GM19438 (cell line): Measurements from ENCODE around the gene PDE4D.
"Not testable (repeated sequence)": the region's sequence is repeated elsewhere in the genome, so short reads cannot be mapped to it uniquely, and the experiment has no call there.

Experiments
- ATAC-seq: cut with Tn5 transposase; IDR thresholded peaks from one replicate; pipeline ENCODE4 v1.9.1; 2021; ENCODE audit warnings: low read depth; ENCODE audit not compliant: unreplicated experiment

PDE4D gene

DNA sequence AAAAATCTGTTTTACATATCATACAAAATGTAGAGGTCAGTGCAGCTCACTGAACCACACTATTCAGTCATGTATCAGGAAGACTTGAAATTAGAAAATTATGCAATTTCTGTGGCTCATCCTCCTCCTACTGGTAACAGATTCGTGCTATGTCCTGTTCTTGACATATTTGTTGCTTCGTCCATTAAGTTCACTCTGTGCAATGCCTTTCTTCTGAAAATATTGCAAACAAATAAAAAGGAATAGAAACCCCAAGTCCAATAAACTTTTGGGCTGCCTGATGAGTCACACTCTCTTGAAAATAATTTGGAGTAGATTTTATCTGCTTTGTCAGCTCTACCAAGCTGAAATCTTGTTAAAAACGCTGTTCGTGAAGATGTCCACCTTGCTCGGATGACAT lies 919.4 kb downstream of the PDE4D start:
- no peak for ATAC-seq

DNA sequence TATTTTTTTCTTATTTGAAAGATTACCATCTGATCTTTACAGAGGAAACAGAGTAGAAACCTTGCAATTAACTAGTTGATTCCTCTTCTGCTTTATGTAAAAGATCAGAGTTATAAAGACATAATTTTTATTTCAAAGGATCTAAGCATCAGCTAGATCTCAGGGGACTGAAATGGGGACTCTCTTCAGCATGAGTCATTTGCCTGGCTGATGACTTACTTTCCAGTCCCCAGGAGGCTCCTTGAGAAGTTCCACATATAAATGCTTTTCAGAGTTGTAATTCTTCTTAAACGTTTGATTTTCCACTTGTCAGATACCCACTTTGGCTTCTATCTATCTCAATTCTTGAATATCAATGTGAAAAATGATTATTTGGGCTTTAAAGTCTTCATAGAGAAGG lies 921.2 kb downstream of the PDE4D start:
- ATAC-seq, result no peak

DNA sequence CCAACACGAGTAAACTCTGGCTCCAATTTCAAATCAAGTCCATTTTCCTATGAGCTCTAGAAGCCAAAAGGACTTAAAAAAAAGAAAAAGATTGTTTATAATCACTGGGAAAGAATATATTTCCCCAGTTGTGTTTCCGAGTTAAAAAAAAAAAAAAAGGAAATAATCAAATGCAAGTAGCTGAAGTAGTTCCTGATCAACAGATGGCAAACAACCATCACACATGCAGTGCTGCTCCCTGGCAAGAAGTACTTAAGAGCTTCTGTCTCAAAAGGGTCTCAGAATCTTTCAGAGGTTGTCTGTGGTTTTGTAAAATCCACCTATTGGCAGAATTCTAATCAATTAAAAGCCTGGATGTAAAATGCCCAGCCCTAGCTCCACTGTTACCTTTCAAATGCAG lies 922.8 kb downstream of the PDE4D start:
- ATAC-seq, result no peak

DNA sequence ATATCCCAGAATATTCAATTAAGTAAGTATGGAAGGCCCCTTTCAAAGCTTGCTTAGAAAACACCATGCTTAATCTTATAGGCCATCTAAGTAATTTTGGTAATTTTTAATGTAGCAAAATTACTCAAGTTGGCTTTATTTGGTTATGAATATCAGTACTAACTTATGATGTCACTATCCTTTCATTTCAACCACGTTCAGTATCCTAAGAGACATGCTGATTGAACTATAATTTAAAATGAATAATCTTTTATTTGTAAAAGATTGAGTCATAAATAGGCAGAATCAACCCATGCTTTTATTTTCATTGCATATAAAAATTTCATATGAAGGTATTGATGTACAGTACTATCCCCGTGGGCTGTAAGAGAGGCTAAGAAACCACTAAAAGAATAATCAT lies 923.7 kb downstream of the PDE4D start:
- ATAC-seq, result no peak

DNA sequence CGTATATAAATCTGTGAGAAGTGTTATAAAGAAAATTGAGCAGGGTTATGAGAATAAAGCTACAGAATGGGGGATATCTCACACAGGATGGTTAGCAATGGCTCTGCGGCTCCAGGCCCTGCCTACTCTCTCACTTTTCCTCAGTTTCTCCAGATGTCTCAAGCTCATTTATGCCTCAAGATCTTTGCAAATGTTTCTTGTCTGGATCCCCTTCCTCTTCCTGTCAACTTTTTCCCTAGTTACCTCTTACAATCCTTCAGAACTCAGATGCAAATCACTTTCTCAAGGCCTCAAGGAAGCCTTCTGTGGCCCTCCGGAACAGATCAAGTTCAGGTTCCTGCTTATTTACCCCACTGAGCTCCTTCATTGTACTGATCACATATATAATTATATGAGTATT lies 924.3 kb downstream of the PDE4D start:
- ATAC-seq, result no peak

DNA sequence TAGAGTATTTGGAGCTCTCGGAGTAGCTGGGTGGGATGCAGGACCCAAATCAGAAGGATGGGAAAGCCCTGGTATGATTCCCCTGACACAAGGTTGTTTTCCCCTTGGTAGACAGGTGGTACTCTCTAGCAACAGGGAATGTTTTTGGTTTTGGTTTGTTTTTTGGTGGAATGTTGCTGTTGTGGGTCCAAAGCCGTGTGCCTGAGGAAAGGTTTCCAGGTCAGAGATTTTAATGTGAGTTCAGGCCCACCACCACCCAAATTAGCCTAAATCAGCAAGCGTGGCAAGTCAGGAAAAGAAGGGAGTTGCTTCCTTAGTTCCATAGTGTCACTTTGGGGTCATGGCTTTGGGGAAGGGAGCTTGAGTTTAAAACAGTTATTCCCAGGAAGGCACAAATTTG lies 925.2 kb downstream of the PDE4D start:
- no peak for ATAC-seq

DNA sequence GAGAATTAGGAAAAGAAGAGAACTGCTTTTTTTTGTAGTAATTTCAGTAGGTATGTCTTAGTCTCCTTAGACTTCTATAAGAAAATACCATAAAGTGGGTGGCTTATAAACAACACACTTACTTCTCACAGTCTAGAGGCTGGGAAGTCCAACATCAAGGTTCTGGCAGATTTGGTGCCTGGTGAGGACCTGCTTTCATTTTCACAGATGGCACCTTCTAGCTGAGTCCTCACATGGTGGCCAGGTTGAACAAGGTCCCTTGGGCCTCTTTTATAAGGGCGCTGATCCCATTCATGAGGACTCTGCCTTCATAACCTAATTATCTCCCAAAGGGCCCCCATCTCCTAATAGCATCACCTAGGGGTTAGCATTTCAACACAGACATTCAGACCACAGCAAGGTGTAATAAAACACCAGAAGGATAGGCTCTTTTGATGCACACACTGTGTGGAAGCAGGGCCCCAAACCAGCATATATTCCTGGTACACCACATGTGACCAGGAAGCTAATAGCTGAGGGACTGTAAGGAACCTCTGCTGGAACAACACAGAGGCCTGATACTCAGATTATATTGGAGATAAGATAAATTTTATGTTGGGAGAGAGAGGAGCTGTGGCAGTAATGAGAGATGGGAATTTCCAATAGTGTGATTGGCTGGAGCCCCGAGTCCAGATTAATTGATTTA lies 925.8 kb downstream of the PDE4D start:
- no peak for ATAC-seq

DNA sequence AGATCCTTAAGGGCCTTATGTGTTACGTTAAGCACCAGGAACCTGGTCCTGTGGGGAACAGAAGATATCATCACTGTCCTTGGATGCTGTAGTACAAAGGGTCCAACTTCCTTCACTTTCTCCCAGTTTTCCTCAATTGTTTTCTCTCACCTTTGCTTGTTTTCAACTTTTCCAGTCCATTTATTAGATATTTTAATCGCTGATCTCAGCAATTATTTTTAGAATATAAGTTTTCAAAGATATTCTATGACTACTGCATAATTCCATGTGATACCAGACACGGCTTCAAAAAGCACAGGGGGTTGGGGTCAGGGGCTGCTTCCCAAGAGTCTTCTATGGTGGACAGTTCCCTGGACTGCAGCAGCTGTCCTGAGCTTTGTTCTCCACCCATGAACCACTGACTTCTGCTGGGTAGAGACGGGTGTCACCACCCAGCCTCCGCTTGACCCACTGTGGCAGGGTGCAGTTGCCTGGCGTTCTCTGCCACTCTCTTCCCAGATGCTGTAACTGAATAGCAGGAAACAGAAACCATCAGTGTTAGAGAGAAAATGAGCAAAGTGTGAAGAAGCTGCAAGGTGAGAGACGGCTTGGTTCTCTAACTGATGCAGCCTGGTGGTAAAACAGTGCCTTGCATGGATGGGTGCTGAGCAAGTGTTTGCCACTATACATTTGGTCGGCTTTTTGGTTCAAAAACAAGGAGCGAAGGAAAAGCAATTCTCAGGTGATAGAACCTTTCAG lies 927.7 kb downstream of the PDE4D start:
- ATAC-seq, result no peak

DNA sequence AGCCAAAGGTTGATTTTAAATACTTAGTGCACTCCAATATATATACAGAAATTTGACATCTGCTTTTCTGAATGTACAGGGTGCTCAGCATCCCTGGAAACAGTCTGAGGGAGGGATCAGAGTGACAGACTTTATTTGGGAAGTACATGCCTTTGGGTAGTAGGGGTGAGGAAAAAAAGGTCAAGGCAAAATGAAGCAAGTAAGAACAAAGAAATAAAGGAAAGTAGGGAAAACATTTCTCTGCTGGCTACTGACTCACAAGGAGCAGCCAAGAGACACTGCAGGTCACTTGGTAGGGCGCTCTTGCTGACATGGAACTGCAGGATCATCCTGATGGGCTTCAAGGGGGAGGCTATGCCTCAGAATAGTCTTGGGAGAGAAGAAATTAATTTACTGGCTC lies 929.7 kb downstream of the PDE4D start:
- no peak for ATAC-seq

DNA sequence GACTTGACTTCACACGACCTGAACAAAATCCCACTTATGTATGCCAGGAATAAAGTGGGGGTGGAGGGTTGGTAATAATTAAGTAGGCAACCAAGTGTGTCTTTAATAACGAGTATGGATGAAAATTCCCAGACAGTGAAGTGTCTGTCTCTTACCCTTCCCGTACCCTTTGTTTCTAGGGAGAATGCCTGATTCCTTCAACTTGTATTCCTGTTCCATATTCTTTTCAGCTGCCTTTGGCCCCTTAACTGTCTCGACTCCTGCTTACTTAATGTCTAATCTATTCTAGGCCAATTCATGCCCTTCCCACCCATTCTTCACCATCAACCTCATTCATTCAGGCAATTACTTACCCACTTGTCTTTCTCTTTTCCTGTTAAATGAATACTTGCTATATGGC lies 930.2 kb downstream of the PDE4D start:
- no peak for ATAC-seq

DNA sequence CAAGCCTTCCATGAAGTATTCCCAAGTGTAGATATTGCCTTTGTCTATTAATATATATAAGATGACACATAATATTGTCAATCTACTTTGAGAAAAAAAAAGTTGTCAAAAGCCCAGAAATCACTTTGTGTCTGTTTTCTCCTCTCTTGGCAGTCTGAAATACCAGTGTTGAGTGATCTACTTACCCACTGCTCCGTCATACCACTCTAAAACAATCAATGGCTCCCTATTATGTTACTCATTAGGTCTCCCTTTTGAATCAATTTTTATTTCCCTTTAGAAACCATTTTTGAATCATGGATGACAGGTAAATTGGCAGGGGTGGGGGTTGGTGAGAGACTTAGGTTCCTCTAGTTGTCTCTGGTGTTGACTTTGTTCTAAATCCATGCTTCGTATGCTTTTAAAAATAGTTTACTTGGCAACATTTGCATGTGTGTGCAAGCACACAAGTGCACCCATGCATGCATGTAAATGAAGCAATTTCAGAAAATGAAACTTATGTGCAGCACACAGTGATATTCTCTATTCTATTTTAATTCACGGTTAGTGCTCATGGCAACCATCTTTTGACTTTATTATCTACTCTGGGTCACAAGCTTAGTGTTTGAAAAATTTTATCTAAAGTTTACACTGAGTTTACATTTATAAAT lies 931.8 kb downstream of the PDE4D start:
- ATAC-seq, result no peak

DNA sequence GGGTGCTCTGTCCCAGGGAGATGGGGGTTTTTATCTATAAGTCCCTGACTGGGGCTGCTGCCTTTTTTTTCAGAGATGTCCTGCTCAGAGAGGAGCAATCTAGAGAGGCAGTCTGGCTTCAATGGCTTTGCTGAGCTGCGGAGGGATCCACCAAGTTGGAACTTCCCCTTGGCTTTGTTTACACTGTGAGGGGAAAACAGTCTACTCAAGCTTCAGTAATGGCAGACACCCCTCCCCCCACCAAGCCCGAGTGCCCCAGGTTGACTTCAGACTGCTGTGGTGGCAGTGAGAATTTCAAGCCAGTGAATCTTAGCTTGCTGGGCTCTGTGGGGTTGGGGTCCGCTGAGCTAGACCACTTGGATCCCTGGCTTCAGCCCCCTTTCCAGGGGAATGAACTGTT lies 934.8 kb downstream of the PDE4D start:
- no peak for ATAC-seq

DNA sequence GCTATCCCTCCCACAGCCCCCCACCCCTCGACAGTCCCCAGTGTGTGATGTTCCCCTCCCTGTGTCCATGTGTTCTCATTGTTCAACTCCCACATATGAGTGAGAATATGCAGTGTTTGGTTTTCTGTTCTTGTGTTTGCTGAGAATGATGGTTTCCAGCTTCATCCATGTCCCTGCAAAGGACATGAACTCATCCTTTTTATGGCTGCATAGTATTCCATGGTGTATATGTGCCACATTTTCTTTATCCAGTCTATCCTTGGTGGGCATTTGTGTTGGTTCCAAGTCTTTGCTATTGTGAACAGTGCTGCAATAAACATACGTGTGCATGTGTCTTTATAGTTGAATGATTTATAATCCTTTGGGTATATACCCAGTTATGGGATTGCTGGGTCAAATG lies 940.3 kb downstream of the PDE4D start:
- not testable (repeated sequence) for ATAC-seq

DNA sequence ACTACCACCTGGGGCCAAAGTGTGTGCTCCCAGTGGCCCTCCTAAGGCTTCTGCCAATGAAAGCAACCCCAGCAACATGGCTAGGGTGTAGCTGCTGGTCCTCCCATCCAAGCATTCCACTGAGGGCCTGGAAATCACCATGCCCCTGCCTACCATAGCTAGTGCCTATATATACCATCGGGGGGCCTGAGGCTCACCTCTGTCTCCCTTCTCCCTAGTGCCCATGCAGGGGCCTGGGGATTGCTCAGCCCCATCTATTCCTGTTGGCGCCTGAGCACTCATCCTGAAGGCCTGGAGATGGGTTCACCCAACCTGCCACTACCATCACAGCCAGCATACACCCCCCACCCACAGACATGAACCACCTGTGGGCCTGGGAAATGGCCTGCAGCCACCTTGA lies 943.3 kb downstream of the PDE4D start:
- ATAC-seq, result no peak

DNA sequence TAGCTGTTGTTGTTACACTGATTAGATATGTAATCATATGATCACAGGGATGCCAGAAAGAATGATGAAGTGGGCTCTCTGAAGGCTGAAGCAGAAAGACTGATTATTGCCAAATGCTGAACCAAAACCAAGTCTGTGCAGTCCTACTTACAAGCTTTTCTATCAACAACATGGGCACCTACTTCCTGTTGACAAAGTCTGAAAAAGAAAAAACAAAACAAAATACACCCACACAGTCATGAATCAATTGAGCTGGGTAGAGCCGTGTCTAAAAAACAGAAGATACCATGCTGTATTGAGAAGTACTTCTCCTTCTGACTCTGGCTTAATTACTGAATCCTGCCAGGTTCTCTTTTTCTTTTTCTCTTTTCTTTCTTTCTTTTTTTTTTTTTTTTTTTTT lies 947.3 kb downstream of the PDE4D start:
- no peak for ATAC-seq

DNA sequence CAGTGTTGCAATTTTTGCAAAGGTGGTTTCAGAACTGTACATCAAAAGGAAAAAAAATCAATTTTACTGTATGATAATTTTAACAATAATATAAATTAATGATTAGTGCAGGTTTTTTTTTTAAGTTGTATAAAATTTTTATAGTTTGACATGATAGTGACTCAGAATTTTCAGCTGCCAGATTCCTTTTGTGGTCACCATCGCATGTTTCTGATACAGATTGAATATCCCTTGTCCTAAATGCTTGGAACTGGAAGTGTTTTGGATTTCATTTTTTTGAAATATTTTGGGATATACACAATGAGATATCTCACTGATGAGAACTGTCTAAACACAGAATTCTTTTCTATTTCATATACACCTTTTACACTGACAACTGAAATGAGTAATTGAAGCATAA lies 949.3 kb downstream of the PDE4D start:
- ATAC-seq, result no peak

DNA sequence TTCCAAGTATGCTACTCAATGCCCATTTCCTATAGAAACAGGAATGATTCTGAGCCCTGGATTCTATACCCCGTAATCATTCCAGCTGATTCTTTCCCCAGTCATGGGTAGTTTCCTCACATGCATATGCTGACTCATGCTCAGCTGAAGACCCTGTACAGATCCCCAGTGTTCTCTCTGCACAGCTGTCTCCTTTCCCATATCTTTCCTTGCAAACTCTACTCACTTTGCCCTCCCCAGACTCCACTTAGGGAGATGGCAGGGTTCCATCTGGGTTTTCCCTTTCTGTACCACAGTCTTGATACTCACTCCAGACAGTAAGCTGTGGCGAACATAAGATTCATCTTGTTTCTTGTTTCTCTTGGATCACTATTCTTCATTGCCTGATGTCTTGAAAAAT lies 953.1 kb downstream of the PDE4D start:
- no peak for ATAC-seq

DNA sequence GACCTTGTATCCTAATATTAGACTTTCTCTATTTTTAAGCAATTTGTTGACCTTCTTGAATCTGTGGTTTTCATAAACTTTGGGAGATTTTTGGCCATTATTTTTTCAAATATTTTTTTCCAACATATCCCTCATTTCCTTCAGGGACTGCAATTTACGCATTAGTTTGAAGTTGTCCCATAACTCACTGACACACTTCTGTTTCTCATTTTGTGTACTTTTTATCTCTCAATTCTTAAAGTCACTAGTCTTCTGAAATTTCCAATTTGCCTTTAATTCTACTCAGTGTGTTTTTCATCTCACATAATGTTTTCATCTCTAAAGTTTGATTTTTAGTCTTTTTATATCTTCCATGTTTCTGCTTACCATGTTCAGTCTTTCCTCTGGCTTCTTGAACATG lies 953.9 kb downstream of the PDE4D start:
- ATAC-seq, result no peak

DNA sequence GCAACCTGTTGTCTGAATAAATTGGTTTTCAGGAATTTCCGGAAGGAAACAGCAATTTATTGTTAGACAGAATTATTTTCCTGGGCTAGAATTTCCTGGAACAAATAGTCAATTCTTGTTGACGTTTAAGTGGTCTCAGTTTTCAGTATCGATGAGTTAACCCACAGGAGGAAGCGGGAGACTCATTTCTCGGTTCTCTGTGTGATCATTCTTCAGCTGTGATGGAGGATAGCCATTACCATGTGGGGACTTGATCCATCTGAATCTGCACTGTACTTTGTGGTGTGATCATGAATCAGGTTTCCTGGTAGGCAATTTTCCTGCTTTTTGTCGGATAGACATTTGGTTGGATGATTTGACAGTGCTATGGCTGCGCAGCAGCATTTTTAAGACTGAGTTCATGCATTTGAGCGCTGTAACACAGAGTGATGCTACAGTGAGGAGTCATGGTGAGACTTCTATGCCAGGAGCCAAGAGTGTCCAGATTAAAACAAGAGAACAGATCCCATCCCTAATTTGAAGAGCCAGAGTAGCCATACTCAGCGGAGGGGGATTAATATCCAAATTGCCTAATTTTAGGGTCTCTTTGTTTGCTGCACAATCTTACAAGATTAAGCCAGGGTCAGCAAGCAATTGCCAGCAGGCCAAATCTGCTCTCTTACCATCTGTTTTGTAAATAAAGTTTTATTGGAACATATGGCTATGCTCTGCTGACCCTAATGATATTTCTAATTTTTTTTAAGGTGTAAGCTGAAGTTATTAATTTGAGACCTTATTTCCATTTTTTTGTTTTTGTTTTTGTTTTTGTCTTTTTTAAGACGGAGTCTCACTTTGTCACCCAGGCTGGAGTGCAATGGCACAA lies 954.7 kb downstream of the PDE4D start:
- ATAC-seq, result no peak

DNA sequence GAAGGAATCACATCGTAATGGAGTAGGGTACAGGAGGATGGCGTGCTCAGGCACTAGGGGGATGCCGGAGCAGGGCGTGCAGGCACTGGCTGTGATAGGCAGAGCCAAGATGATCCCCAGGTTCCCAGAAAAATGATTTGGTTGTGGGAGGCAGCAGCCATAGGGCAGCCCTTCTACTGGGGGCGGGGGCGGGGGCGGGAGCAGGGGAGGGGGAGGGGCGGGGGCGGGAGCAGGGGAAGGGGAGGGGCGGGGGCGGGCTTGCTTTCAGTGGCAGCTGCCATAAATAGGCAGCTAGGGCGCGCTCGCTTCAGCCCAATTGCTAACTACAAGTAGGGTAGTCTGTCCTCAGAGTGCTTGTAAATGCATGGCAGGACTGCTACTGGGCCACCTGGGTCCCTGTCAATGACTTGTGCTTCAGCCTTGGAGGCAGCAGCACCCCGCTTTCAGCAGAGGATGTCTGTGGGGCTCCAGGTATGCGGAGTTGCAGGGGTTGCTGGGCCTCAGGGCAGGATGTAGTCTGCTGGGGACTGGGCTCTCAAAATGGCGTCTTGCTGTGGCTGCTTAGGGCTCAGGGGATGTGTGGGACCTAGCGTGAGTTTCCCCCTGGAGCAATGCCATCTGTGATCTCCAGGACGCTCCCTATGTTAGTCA lies 956.4 kb downstream of the PDE4D start:
- ATAC-seq, result no peak
